Osteoblast (primary cell): ENCODE results near the gene MUS81. TPM values are rescaled to one million over a fixed set of nuclear protein-coding genes. Genes with fewer than 3 reads are reported as not detected.

Experiments used
- DNase-seq: peaks from one replicate; pipeline ENCODE4 v3.0.0; 2011; ENCODE audit warnings: low spot score, mixed read lengths; ENCODE audit not compliant: insufficient read length; ENCODE audit errors: missing footprints
- H2AFZ ChIP-seq: 2 replicates; pipeline ENCODE4 v1.6.0; 2011; ENCODE audit warnings: mild to moderate bottlenecking, low read length
- H3K27ac ChIP-seq: 2 replicates; pipeline ENCODE4 v1.5.1; 2011; ENCODE audit warnings: mild to moderate bottlenecking, low read depth, low read length, moderate library complexity
- H3K27me3 ChIP-seq: 2 replicates; pipeline ENCODE4 v1.6.0; 2012; ENCODE audit warnings: mild to moderate bottlenecking, control low read depth, inconsistent platforms, low read length, moderate library complexity; ENCODE audit not compliant: insufficient read depth
- H3K36me3 ChIP-seq: 2 replicates; pipeline ENCODE4 v1.5.1; 2011; ENCODE audit warnings: mild to moderate bottlenecking, low read length, control low read depth, moderate library complexity; ENCODE audit not compliant: insufficient read depth
- H3K4me1 ChIP-seq: 2 replicates; pipeline ENCODE4 v1.5.1; 2011; ENCODE audit warnings: mild to moderate bottlenecking, low read length, control low read depth, moderate library complexity; ENCODE audit not compliant: insufficient read depth
- H3K4me2 ChIP-seq: 2 replicates; pipeline ENCODE4 v1.6.0; 2011; ENCODE audit warnings: mild to moderate bottlenecking, low read length; ENCODE audit not compliant: insufficient read depth
- H3K4me3 ChIP-seq: fragments of 200-600 bp; sonication (generic); 3 replicates; pipeline ENCODE4 v1.5.1; 2012; ENCODE audit warnings: mild to moderate bottlenecking, low read length, inconsistent platforms; ENCODE audit not compliant: insufficient read depth
- H3K79me2 ChIP-seq: 2 replicates; pipeline ENCODE4 v1.6.0; 2012; ENCODE audit warnings: mild to moderate bottlenecking, low read length, control low read depth, inconsistent platforms; ENCODE audit not compliant: insufficient read depth
- H3K9me3 ChIP-seq: 2 replicates; pipeline ENCODE4 v1.5.1; 2011; ENCODE audit warnings: low read depth, low read length, control low read depth
- H4K20me1 ChIP-seq: 2 replicates; pipeline ENCODE4 v1.6.0; 2012; ENCODE audit warnings: mild to moderate bottlenecking, low read length, control low read depth; ENCODE audit not compliant: insufficient read depth
- total RNA-seq: library from RNA; depleted of rRNA; stranded (reverse); fragments of >200 nt; gene quantifications from 2 replicates; pipeline ENCODE4 v1.2.3, GENCODE V29; 2012
- TF ChIP-seq, protein P1 (sequence below): IDR thresholded peaks from 2 replicates; pipeline ENCODE4 v1.5.1; 2011; ENCODE audit warnings: mild to moderate bottlenecking, low read depth, low read length, moderate library complexity; ENCODE audit errors: extremely low read depth

Gene MUS81
- total RNA-seq, 1 donor: 53.6 TPM

DNA sequence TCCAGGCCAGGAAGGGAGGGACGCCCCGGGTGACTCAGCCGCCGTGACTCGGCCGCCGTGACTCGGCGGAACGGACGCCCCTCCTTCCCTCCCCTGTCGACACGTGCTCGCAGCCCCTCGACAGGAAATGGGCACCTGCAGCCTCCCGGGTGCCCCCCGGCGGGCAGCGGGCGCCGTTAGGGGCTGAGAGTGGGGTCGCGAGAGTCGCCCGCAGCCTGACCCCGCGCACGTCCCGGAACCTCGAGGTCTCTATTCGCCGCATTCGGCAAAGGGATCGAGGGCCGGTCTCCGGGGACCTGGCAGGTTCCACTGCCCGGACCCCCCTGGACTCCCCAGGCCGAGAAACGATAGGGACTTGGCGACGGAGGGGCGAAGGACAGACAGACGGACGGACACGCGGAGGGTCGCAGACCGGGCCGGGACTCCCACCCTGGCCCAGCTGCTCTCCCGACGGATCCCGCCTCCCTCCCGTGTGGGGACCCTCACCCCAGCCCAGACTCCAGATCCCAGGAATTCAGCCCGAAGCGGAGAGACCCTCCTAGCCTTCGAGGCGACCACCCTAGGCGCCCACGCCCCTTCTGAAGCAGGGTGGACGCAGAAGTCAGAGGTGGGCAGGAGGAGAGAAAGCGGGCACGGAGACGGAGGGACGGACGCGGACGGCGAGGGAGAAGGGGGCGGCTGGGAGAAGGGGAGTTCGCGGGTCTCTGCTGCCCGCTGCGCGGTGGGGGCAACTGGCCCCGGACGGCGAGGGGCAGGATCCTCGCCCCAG is 39.3 kb downstream of the MUS81 start:
- H3K4me1 ChIP-seq: peaks cover 68% of the 10 kb centered on the region
- peaks cover 23% of the 10 kb centered on the region for H4K20me1 ChIP-seq
- H3K9me3 ChIP-seq: no peaks in the 10 kb centered on the region
- H3K4me3 ChIP-seq: peak overlapping the region; percentile 95
- TF ChIP-seq, protein P1, sequence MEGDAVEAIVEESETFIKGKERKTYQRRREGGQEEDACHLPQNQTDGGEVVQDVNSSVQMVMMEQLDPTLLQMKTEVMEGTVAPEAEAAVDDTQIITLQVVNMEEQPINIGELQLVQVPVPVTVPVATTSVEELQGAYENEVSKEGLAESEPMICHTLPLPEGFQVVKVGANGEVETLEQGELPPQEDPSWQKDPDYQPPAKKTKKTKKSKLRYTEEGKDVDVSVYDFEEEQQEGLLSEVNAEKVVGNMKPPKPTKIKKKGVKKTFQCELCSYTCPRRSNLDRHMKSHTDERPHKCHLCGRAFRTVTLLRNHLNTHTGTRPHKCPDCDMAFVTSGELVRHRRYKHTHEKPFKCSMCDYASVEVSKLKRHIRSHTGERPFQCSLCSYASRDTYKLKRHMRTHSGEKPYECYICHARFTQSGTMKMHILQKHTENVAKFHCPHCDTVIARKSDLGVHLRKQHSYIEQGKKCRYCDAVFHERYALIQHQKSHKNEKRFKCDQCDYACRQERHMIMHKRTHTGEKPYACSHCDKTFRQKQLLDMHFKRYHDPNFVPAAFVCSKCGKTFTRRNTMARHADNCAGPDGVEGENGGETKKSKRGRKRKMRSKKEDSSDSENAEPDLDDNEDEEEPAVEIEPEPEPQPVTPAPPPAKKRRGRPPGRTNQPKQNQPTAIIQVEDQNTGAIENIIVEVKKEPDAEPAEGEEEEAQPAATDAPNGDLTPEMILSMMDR: no peak
- peak overlapping the region; percentile 81 for H3K4me2 ChIP-seq
- H3K36me3 ChIP-seq: peaks cover 32% of the 10 kb centered on the region
- peak overlapping the region; percentile 95 for H3K27ac ChIP-seq
- H3K79me2 ChIP-seq: peaks cover 59% of the 10 kb centered on the region
- no peaks in the 10 kb centered on the region for H3K27me3 ChIP-seq
- no peak overlapping the region for H2AFZ ChIP-seq
- DNase-seq: peak; percentile 97

DNA sequence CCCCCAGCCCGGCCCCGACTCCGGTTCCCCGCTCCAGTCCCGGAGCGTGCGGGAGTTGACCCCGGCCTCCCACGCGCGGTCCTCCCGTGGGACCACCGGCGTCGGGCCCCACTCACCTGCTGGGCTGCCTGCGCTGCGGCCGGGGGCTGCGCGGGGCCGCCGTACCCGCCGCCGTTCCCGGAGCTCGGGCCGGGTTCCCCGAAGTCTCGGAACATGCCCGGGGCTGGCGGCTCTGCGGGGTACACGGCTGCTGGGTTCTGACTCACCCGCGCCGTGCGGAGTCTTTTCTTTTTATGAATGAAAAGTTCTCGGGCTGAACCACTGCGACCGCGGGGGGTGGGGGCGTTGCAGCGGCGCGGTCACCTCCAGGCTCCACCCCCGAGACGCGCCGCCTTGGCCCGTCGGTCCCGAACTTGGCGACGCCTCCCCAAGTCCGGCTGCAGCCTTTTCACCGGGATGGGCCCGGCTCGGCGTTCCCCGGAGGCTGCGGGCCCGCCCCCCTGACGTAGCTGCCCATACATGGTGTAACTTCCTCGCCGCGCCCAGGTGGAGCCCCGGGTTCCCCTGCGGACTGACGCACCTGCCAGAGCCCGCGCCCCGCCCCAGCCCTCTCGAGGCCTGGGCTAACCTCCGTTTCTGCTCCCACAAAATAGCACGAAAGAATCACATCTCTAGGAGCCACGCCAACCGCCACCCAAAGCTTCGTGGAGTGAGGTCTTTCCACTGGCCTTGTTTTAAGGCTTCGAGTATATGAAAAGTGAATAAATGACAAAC is 40.1 kb downstream of the MUS81 start, which contains the start of gene FOSL1:
TSS of gene FOSL1 (minus strand) at position 264 of the 774 bp plus-strand sequence. CDS start at position 215, 49 bp downstream.
- Histone ChIP-seq H3K27me3 (no peaks in the 10 kb centered on the region), H4K20me1 (peaks cover 21% of the 10 kb centered on the region)
- TF ChIP-seq, protein P1: no peak

DNA sequence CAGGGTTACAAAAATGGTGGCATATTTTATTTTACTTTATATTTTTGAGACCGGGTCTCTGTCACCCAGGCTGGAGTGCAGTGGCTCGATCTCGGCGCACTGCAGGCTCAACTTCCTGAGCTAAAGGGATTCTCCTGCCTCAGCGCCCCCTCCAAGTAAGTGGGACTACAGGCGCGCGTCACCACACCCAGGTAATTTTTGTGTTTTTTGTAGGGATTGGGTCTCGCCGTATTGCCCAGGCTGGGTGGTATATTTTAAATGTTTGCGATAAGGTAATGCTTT is 40.6 kb downstream of the MUS81 start:
- H3K4me1 ChIP-seq: peaks cover 57% of the 10 kb centered on the region
- H3K27me3 ChIP-seq: no peaks in the 10 kb centered on the region
- no peak for DNase-seq
- H3K27ac ChIP-seq: peak overlapping the region; percentile 95
- H3K36me3 ChIP-seq: peaks cover 21% of the 10 kb centered on the region
- H2AFZ ChIP-seq: no peak overlapping the region
- peak overlapping the region; percentile 95 for H3K4me3 ChIP-seq
- H3K9me3 ChIP-seq: no peaks in the 10 kb centered on the region
- H3K79me2 ChIP-seq: peaks cover 47% of the 10 kb centered on the region
- H3K4me2 ChIP-seq: peak overlapping the region; percentile 81
- TF ChIP-seq, protein P1: no peak
- peaks cover 16% of the 10 kb centered on the region for H4K20me1 ChIP-seq

More for the DNA sequence above, 40.1 kb downstream of the MUS81 start, which contains the start of gene FOSL1:
- Histone ChIP-seq H3K27ac (peak within 1 kb of the TSS; percentile 95), H2AFZ (no peak within 1 kb of the TSS), H3K79me2 (peaks cover 52% of the 10 kb centered on the region), H3K4me2 (peak within 1 kb of the TSS; percentile 81), H3K4me1 (peaks cover 63% of the 10 kb centered on the region), H3K4me3 (peak within 1 kb of the TSS; percentile 95), H3K36me3 (peaks cover 26% of the 10 kb centered on the region), H3K9me3 (no peaks in the 10 kb centered on the region)
- DNase-seq: peak; percentile 98

DNA sequence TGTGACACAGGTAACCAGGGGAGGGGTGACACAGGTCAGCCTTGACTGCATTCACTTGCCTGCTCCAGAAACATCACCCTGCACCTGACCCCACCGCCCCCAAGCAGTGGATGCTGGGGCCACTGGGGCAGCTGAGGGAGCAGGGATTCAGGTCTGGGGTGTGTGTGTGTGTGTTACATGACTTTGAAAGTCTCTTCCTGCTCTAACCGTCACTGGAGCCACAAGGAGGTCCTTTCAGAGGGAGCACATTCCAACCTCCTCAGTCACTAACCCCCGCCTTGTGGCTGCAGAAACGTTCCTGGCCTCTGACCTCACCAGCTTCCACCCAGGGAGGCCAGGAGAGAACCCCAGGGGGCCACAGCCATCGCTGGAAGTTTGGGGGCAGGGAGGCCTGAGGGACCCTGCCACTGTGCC is 42.8 kb downstream of the MUS81 start:
- peak overlapping the region; percentile 45 for H3K4me2 ChIP-seq

More for the DNA sequence above, 42.8 kb downstream of the MUS81 start:
- Histone ChIP-seq H3K4me1 (peaks cover 48% of the 10 kb centered on the region), H3K79me2 (peaks cover 24% of the 10 kb centered on the region), H3K4me3 (peak overlapping the region; percentile 14), H3K27me3 (no peaks in the 10 kb centered on the region), H3K36me3 (peaks cover 5% of the 10 kb centered on the region), H2AFZ (no peak overlapping the region), H3K9me3 (no peaks in the 10 kb centered on the region), H3K27ac (peak overlapping the region; percentile 85), H4K20me1 (no peaks in the 10 kb centered on the region)
- TF ChIP-seq, protein P1: no peak
- peak; percentile 94 for DNase-seq
